HG03025 (cell line): Measurements from ENCODE around the gene TIMM23.
"Not testable (repeated sequence)": the region's sequence is repeated elsewhere in the genome, so short reads cannot be mapped to it uniquely, and the experiment has no call there.

ENCODE experiments used
- ATAC-seq: cut with Tn5 transposase; IDR thresholded peaks from one replicate; pipeline ENCODE4 v1.9.1; 2021; ENCODE audit warnings: mild to moderate bottlenecking, moderate library complexity; ENCODE audit not compliant: unreplicated experiment, low FRiP score

Gene TIMM23

GRCh38 chr10:46049497-46049831 is 77.2 kb downstream of the TIMM23 start:
- ATAC-seq: not testable (repeated sequence)

- no peak for ATAC-seq
Observed at GRCh38 chr10:46050941-46051623, 78.8 kb downstream of the TIMM23 start.

GRCh38 chr10:46052057-46052790 is 79.9 kb downstream of the TIMM23 start:
- ATAC-seq: no peak

- no peak for ATAC-seq
Observed at GRCh38 chr10:46052791-46053375, 80.6 kb downstream of the TIMM23 start.
